ENCODE measurements around the gene TOM1L1.
A peak's percentile ranks its signal among the peaks of the same experiment; 100 is the strongest.

The TOM1L1 gene

DNA sequence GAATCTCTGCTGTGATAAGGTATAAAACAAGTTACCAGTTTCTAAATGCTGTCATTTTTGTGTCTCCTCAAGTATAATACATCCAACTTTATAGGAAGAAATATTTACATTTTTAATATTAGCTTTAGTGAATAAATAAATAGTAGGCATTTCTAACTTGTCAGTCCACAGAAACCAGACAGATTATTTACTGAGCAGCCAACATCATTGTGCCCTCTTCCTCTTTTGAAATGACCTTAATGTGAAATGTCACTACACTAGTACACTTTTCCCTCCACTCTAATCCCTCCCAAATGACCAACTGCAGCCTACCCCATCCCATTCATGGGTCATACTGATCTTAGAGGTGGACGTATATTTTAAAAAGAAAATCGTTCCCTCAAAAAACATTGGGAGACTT, 77.1 kb downstream of the TOM1L1 start:
- Mint-ChIP-seq H3K4me3 (no peak overlapping the region), H3K27ac (no peak overlapping the region)

DNA sequence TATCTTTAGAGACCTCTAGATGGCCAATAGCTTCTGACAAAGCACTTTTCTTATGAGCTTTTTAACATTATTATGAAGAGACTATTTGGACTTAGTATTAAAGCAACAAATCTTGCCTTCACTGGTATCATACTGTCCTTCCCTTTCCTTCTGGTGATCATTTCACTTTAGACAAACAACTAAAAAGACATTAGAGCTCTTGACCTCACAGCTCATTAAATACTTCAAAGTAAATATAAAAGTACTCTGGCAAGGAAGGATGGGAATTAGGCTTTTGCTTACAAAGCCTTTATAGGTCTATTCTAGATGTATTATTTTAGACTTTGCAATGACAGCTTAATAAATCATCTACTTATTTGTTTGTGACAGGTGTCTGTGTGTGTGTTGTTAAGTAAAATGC, 79.0 kb downstream of the TOM1L1 start:
- Mint-ChIP-seq H3K4me1 (ENCODE audit: low read depth) (peaks cover 14% of the 10 kb centered on the region), H3K27me3 (no peaks in the 10 kb centered on the region), H3K36me3 (ENCODE audit: low read depth) (peaks cover 11% of the 10 kb centered on the region), H3K27ac (no peak overlapping the region), H3K9me3 (peaks cover 2% of the 10 kb centered on the region), H3K4me3 (no peak overlapping the region)
- no peak for DNase-seq

More for the DNA sequence above, 77.1 kb downstream of the TOM1L1 start:
- Mint-ChIP-seq H3K4me1 (ENCODE audit: low read depth) (peaks cover 14% of the 10 kb centered on the region), H3K27me3 (no peaks in the 10 kb centered on the region), H3K36me3 (ENCODE audit: low read depth) (peaks cover 11% of the 10 kb centered on the region), H3K9me3 (peaks cover 2% of the 10 kb centered on the region)
- no peak for DNase-seq

DNA sequence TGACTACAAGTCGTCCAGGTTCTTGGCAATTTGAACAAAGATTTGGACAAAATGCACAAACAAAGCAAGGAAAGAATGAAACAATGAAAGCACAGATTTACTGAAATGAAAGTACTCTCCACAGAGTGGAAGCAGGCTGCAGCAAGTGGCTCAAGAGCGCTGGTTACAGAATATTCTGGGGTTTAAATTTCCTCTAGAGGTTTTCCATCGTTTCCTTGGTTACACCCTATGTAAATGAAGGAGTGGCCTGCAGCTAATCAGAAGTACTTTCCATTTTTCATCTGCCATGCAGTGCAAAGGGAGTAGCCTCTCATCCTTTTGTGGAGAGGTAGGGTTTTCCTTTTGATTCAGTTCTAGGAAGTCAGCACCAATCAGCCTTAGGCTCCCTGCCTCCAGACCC, 79.7 kb downstream of the TOM1L1 start:
- Mint-ChIP-seq H3K4me1 (ENCODE audit: low read depth) (peaks cover 14% of the 10 kb centered on the region), H3K9me3 (peaks cover 2% of the 10 kb centered on the region), H3K36me3 (ENCODE audit: low read depth) (peaks cover 11% of the 10 kb centered on the region), H3K4me3 (no peak overlapping the region), H3K27me3 (no peaks in the 10 kb centered on the region), H3K27ac (no peak overlapping the region)
- no peak for DNase-seq

- Mint-ChIP-seq H3K9me3 (peaks cover 2% of the 10 kb centered on the region), H3K27me3 (no peaks in the 10 kb centered on the region), H3K36me3 (ENCODE audit: low read depth) (peaks cover 12% of the 10 kb centered on the region), H3K4me1 (ENCODE audit: low read depth) (peaks cover 6% of the 10 kb centered on the region), H3K4me3 (no peak overlapping the region), H3K27ac (no peak overlapping the region)
- DNase-seq = no peak
Observed at GRCh38 chr17:54982399-54982798, 81.7 kb downstream of the TOM1L1 start.

DNA sequence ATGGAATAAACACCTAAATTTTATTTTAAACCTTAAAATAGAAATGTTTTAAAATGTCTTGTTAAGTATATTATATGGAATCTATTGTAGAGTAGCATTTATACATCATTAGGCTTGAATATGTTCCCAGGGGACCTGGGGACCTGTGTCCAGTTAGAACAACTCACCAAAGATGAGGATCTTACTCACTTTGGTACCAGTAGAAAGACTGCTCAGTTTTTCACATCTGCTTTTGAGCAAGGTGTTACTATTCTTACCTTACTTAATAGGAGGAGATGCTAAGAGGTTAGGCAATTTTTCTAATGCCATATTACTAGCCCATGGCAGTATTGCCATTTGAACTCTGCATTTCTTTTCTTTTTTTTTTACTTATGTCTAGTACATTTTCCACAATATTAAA, 82.6 kb downstream of the TOM1L1 start:
- Mint-ChIP-seq H3K4me3 (no peak overlapping the region), H3K27ac (no peak overlapping the region), H3K36me3 (ENCODE audit: low read depth) (peaks cover 15% of the 10 kb centered on the region), H3K9me3 (peaks cover 2% of the 10 kb centered on the region), H3K27me3 (no peaks in the 10 kb centered on the region), H3K4me1 (ENCODE audit: low read depth) (peaks cover 5% of the 10 kb centered on the region)
- DNase-seq = no peak

DNA sequence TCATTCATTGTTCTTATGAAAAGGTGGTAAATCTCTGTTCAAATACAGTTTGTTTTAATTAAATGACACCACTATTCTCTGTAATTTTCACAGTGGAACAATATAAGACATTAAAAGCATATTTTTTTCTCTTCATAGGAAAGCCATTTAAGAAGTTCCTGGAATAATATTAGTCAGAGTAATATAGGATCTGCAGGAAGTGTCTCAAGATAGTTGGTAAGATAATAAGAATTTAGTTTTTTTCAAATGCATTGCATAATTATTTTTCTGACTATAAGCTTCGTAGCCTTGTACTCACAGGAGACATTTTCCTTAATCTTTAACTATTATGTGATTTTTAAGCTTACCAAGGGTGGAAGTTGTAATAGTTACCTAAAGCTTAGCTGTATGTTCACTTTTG, 84.8 kb downstream of the TOM1L1 start:
- Mint-ChIP-seq H3K4me1 (ENCODE audit: low read depth) (no peaks in the 10 kb centered on the region), H3K27ac (no peak overlapping the region), H3K27me3 (no peaks in the 10 kb centered on the region), H3K9me3 (no peaks in the 10 kb centered on the region), H3K36me3 (ENCODE audit: low read depth) (peaks cover 13% of the 10 kb centered on the region), H3K4me3 (no peak overlapping the region)
- no peak for DNase-seq

- Mint-ChIP-seq H3K27ac (no peak overlapping the region), H3K9me3 (no peaks in the 10 kb centered on the region), H3K36me3 (ENCODE audit: low read depth) (peaks cover 21% of the 10 kb centered on the region), H3K27me3 (no peaks in the 10 kb centered on the region), H3K4me1 (ENCODE audit: low read depth) (no peaks in the 10 kb centered on the region), H3K4me3 (no peak overlapping the region)
- no peak for DNase-seq
Observed at GRCh38 chr17:54990118-54990517, 89.5 kb downstream of the TOM1L1 start.

DNA sequence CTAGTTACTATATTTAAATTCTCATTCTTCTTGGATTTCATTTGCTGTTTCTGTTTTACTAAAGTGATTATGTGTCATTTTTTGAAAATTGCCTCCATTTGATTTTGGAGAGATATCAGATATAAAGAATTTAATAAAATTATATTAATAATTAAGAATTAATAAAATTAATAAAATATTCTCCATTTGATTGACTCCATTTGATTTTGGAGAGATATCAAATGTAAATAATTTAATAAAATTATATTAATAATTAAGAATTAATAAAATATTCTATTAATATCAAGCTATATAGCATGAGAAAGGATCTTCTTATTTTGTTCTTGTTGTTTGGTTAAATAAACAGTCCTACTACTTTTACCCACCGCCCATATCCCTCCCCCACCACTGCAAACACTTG, 90.9 kb downstream of the TOM1L1 start:
- H3K36me3 Mint-ChIP-seq (ENCODE audit: low read depth) = peaks cover 22% of the 10 kb centered on the region
- no peak overlapping the region for H3K27ac Mint-ChIP-seq
- H3K4me3 Mint-ChIP-seq = no peak overlapping the region
- DNase-seq = no peak
- H3K9me3 Mint-ChIP-seq = no peaks in the 10 kb centered on the region
- no peaks in the 10 kb centered on the region for H3K27me3 Mint-ChIP-seq
- no peaks in the 10 kb centered on the region for H3K4me1 Mint-ChIP-seq (ENCODE audit: low read depth)

DNA sequence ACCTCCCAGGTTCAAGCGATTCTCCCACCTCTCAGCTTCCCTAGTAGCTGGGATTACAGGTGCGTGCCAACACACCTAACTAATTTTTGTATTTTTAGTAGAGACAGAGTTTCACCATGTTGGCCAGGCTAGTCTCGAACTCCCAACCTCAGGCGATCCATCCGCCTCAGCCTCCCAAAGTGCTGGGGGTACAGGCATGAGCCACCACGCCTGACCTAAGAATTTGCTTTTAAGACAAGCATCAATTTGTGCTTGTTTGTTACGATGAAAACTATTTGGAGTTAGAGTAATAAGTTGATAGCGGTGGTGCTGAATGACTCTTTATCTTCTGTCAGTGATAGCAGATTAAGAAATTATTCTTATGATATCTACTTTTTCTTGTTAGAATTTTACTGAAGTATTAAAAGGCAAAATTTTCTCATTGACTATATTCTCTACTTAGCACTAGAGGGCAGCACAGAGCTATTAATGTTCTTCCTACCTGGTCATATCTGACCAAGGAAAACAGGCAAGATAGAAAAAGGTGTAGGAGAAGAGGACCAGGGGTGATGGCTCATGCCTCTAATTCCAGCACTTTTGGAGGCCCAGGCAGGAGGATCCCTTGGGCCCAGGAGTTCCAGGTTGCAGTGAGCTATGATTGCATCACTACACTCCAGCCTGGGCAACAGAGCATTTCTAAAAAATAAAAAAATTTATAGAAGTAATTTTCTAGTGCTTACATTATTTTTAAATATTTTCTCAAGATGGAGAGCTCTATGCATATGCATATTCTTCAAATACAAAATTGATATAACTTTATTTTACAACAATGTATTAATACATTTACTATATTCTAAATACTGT, 92.4 kb downstream of the TOM1L1 start:
- Mint-ChIP-seq H3K9me3 (no peaks in the 10 kb centered on the region), H3K4me3 (no peak overlapping the region), H3K27me3 (no peaks in the 10 kb centered on the region), H3K27ac (no peak overlapping the region), H3K4me1 (ENCODE audit: low read depth) (no peaks in the 10 kb centered on the region), H3K36me3 (ENCODE audit: low read depth) (peaks cover 19% of the 10 kb centered on the region)
- peak; percentile 32 for DNase-seq

- DNase-seq = no peak
- Mint-ChIP-seq H3K9me3 (no peaks in the 10 kb centered on the region), H3K27me3 (no peaks in the 10 kb centered on the region), H3K27ac (no peak overlapping the region), H3K36me3 (ENCODE audit: low read depth) (peaks cover 39% of the 10 kb centered on the region), H3K4me1 (ENCODE audit: low read depth) (no peaks in the 10 kb centered on the region), H3K4me3 (no peak overlapping the region)
Observed at GRCh38 chr17:54996441-54996840, 95.8 kb downstream of the TOM1L1 start.

DNA sequence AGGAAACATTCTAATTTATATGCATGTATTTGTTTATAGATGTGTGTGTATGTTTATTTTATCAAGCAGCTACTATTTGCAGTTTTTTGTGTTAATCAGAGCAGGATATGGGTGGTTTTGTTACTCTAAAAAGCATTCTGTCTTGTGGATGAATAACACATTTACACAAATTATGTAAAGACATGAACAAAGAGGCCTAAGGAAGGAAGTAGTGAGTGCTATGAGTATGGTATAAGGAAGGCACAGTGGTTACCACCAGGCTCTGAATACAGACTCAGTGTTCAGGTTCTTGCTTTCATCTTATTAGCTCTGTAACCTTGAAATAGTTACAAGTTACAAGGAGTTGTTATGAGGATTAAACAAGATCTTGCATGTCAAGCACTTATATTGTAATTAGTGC, 101.8 kb downstream of the TOM1L1 start:
- Mint-ChIP-seq H3K36me3 (ENCODE audit: low read depth) (peaks cover 26% of the 10 kb centered on the region), H3K27ac (no peak overlapping the region), H3K27me3 (no peaks in the 10 kb centered on the region), H3K4me1 (ENCODE audit: low read depth) (no peaks in the 10 kb centered on the region), H3K9me3 (no peaks in the 10 kb centered on the region), H3K4me3 (no peak overlapping the region)
- no peak for DNase-seq

DNA sequence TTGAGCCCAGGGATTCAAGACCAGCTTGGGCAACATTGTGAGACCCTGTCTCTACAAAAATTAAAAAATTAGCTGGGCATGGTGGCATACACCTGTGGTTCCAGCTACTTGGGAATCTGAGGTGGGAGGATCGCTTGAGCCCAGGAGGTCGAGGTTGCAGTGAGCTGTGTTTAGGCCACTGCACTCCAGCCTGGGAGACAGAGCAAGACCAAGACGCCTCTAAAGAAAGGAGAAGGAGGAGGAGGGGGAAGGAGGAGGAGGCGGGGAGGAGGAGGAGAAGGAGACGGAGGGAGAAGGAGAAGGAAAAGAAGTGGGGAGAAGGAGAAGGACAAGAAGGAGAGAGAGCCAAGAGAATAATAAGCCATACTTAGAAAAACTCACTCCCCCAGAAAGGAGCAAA, 103.8 kb downstream of the TOM1L1 start:
- Mint-ChIP-seq H3K27ac (no peak overlapping the region), H3K4me1 (ENCODE audit: low read depth) (no peaks in the 10 kb centered on the region), H3K9me3 (no peaks in the 10 kb centered on the region), H3K27me3 (no peaks in the 10 kb centered on the region), H3K36me3 (ENCODE audit: low read depth) (peaks cover 34% of the 10 kb centered on the region), H3K4me3 (no peak overlapping the region)
- no peak for DNase-seq

- H3K4me3 Mint-ChIP-seq = no peak overlapping the region
- peaks cover 30% of the 10 kb centered on the region for H3K36me3 Mint-ChIP-seq (ENCODE audit: low read depth)
- DNase-seq = no peak
- no peak overlapping the region for H3K27ac Mint-ChIP-seq
- no peaks in the 10 kb centered on the region for H3K4me1 Mint-ChIP-seq (ENCODE audit: low read depth)
- H3K27me3 Mint-ChIP-seq = no peaks in the 10 kb centered on the region
- no peaks in the 10 kb centered on the region for H3K9me3 Mint-ChIP-seq
Observed at GRCh38 chr17:55005520-55005919, 104.9 kb downstream of the TOM1L1 start.
